Measurements from ENCODE around the gene PAPSS2. TPM values are rescaled to one million over a fixed set of nuclear protein-coding genes. Genes with fewer than 3 reads are reported as not detected.

Gene PAPSS2
- total RNA-seq, 4 donors from 2014 or later: 17.3 to 117 (median 88.4) TPM

DNA sequence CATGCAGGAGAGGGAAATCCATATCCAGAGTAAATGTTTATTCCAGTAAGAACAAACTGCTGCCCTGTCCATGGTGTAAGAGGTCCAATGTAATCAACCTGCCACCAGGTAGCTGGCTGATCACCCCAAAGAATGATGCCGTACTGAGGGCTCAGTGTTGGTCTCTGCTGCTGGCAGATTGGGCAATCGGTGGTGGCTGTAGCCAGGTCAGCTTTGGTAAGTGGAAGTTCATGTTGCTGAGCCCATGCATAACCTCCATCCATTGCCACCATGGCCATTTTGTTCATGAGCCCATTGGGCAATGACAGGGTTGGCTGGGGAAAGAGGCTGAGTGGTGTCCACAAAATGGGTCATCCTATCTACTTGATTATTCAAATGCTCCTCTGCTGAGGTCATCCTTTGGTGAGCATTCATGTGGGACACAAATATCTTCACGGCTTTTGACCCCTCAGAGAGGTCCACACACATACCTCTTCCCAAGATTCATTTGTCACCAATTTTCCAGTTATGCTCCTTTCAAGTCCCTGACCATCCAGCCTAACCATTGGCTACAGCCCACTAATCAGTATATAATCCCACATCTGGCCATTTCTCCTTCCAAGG, 23.3 kb upstream of the PAPSS2 start:
- no peak for DNase-seq
- TF ChIP-seq EP300 (IDR thresholded peaks at IDR 0.05; ENCODE audit: low read depth) (no peak), POLR2A (IDR thresholded peaks at IDR 0.05) (no peak), POLR2AphosphoS5 (IDR thresholded peaks at IDR 0.05) (no peak)
- TF ChIP-seq, protein P1, sequence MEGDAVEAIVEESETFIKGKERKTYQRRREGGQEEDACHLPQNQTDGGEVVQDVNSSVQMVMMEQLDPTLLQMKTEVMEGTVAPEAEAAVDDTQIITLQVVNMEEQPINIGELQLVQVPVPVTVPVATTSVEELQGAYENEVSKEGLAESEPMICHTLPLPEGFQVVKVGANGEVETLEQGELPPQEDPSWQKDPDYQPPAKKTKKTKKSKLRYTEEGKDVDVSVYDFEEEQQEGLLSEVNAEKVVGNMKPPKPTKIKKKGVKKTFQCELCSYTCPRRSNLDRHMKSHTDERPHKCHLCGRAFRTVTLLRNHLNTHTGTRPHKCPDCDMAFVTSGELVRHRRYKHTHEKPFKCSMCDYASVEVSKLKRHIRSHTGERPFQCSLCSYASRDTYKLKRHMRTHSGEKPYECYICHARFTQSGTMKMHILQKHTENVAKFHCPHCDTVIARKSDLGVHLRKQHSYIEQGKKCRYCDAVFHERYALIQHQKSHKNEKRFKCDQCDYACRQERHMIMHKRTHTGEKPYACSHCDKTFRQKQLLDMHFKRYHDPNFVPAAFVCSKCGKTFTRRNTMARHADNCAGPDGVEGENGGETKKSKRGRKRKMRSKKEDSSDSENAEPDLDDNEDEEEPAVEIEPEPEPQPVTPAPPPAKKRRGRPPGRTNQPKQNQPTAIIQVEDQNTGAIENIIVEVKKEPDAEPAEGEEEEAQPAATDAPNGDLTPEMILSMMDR (IDR thresholded peaks at IDR 0.05): no peak
- intact Hi-C loops (cut with DNase I; ENCODE audit: low total_unique reads): no loop called here
- Histone ChIP-seq H3K9me3 (peaks cover 0 to 4% of the 10 kb centered on the region in 2 donors), H3K4me1 (no peaks in the 10 kb centered on the region), H3K4me3 (no peak overlapping the region), H3K27me3 (no peaks in the 10 kb centered on the region), H3K27ac (no peak overlapping the region), H3K36me3 (no peaks in the 10 kb centered on the region)
- in situ Hi-C loops (cut with MboI; ENCODE audit: low pct_ligation_motif_present in 1 of 4, low pct_unique_long_range_greater_than_20kb in 1 of 4, low sequenced_read_pairs in 3 of 4): no loop called here
- 80 to 95% methylated on average over 1 to 3 of the region's 3 CpGs for WGBS, 2 donors (ENCODE audit: low coverage in 1 of 2)

DNA sequence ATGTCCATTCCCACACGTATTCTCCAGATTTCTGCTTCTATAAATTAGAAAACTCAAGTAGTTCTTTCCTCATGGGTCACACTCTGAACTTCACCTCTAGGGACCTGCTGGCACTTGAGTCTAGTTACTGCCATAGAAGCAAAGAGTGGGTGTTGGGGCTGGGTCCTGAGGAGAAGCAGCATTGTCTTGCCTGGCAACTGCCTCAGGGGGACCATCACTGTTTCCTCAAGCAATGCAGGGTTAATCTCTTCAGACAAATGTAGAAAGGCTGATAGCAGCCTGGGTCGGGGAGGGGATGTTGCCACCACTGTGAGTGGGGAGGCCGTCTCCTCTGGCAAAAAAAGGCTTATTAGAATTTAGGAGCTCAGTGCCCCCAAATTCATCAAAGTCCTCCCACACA, 20.2 kb upstream of the PAPSS2 start:
- Histone ChIP-seq H3K4me1 (no peaks in the 10 kb centered on the region), H3K27ac (no peak overlapping the region), H3K9me3 (no peaks in the 10 kb centered on the region), H3K4me3 (no peak overlapping the region), H3K27me3 (no peaks in the 10 kb centered on the region), H3K36me3 (no peaks in the 10 kb centered on the region)
- TF ChIP-seq POLR2A (IDR thresholded peaks at IDR 0.05): no peak
- TF ChIP-seq POLR2AphosphoS5 (IDR thresholded peaks at IDR 0.05): no peak
- TF ChIP-seq, protein P1 (IDR thresholded peaks at IDR 0.05): no peak
- no peak for TF ChIP-seq EP300 (IDR thresholded peaks at IDR 0.05; ENCODE audit: low read depth)
- in situ Hi-C loops (cut with MboI; ENCODE audit: low pct_ligation_motif_present in 1 of 4, low pct_unique_long_range_greater_than_20kb in 1 of 4, low sequenced_read_pairs in 3 of 4): no loop called here
- no peak for DNase-seq
- intact Hi-C loops (cut with DNase I; ENCODE audit: low total_unique reads): no loop called here
- 88 to 100% methylated on average over 1 to 3 of the region's 3 CpGs for WGBS, 2 donors (ENCODE audit: low coverage in 1 of 2)

DNA sequence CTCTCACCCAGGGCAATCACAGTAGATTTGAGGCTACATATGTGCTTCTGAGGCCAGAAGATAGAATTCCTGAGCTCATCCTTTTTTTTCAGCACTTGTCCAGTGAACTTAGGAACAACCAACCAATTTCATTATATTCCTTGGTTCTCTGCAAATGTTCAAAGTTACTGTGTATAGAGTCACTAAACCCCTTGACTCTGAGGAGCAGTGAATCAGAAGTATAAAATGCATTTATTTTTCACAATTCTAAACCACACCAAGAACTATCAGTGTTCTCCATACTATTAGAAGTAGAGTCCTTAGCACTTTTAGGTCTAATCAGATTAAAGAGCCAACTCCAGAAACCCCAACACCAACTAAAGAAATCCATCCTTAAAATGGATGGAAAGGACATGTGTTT, 19.6 kb upstream of the PAPSS2 start:
- Histone ChIP-seq H3K27me3 (no peaks in the 10 kb centered on the region), H3K27ac (no peak overlapping the region), H3K9me3 (no peaks in the 10 kb centered on the region), H3K4me1 (no peaks in the 10 kb centered on the region), H3K36me3 (no peaks in the 10 kb centered on the region), H3K4me3 (no peak overlapping the region)
- TF ChIP-seq POLR2AphosphoS5 (IDR thresholded peaks at IDR 0.05): no peak
- no peak for TF ChIP-seq POLR2A (IDR thresholded peaks at IDR 0.05)
- no peak for TF ChIP-seq EP300 (IDR thresholded peaks at IDR 0.05; ENCODE audit: low read depth)
- TF ChIP-seq, protein P1 (IDR thresholded peaks at IDR 0.05): no peak
- in situ Hi-C loops (cut with MboI; ENCODE audit: low pct_ligation_motif_present in 1 of 4, low pct_unique_long_range_greater_than_20kb in 1 of 4, low sequenced_read_pairs in 3 of 4) (loop anchor here in 1 of 4 donors (10.0 kb wide), 1 partner anchor 125 kb away; no protein-coding TSS in a partner anchor), intact Hi-C loops (cut with DNase I; ENCODE audit: low total_unique reads) (no loop called here)
- no peak for DNase-seq

DNA sequence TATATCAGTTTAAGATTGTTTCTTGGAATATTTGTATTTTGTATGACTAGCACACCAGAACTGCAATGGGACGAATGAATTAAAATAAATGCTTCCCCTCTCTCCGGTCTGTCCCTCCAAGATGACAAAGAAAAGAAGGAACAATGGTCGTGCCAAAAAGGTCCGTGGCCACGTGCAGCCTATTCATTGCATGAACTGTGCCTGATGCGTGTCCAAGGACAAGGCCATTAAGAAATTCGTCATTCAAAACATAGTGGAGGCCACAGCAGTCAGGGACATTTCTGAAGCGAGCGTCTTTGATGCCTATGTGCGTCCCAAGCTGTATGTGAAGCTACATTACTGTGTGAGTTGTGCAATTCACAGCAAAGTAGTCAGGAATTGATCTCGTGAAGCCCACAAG, 17.2 kb upstream of the PAPSS2 start:
- TF ChIP-seq POLR2AphosphoS5 (IDR thresholded peaks at IDR 0.05) (no peak), EP300 (IDR thresholded peaks at IDR 0.05; ENCODE audit: low read depth) (no peak), POLR2A (IDR thresholded peaks at IDR 0.05) (no peak)
- TF ChIP-seq, protein P1 (IDR thresholded peaks at IDR 0.05): no peak
- intact Hi-C loops (cut with DNase I; ENCODE audit: low total_unique reads): no loop called here

More for the DNA sequence above, 17.2 kb upstream of the PAPSS2 start:
- Histone ChIP-seq H3K9me3 (no peaks in the 10 kb centered on the region), H3K4me3 (no peak overlapping the region), H3K27me3 (no peaks in the 10 kb centered on the region), H3K27ac (no peak overlapping the region), H3K36me3 (no peaks in the 10 kb centered on the region), H3K4me1 (no peaks in the 10 kb centered on the region)
- in situ Hi-C loops (cut with MboI; ENCODE audit: low pct_ligation_motif_present in 1 of 4, low pct_unique_long_range_greater_than_20kb in 1 of 4, low sequenced_read_pairs in 3 of 4): loop anchor here in 1 of 4 donors (10.0 kb wide), 1 partner anchor 122 kb away; no protein-coding TSS in a partner anchor
- 88 to 96% methylated on average over 7 to 11 of the region's 11 CpGs for WGBS, 2 donors (ENCODE audit: low coverage in 1 of 2)
- no peak for DNase-seq

All from transverse colon (tissue), 4 donors.